Cerebellar nuclear complex (tissue), 1 donor: ENCODE results near the gene ELAC2.

ENCODE experiments used
- DNase-seq, 2 experiments: peaks; one replicate each; lab custom pipeline; 2025; lab: John Stamatoyannopoulos, UW

Gene ELAC2

DNA sequence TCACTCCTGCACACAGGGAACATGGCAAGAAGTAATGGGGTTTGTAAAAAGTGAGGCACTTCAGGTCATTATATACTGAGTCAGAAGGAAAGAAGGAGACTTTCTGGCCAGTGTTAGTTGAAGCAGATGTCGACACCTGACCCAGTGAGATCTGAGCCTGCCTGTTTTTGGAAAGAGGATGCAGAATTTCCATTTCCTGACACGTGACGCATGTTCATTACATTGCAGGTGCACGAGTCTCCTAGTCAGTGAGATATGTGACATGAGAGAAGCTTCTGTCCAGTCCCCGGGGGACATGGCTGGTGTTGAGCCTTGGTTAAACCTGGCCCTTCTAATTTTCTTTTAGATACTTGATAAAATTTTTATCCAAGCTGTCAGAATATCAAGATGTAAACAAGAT lies 62.3 kb downstream of the ELAC2 start:
- DNase-seq = no peak

DNA sequence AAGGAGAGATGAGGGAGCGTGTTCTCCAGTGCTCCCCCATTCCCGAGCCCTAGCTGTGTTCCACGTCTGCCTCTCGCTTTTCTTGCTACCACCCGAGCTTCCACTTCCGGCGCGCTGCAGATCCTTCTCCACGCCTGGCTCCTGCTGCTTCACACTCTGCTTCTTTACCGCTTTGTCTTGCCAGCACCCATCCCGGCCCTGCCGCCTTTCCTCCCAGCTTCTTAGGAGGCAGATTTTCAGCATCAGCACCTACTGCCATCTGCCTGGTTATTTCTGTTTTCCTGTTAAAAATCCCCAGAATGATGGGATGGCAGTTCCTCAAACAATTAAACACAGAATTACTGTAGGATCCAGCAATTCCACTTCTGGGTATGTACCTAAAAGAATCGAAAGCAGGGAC lies 64.7 kb downstream of the ELAC2 start:
- no peak for DNase-seq

DNA sequence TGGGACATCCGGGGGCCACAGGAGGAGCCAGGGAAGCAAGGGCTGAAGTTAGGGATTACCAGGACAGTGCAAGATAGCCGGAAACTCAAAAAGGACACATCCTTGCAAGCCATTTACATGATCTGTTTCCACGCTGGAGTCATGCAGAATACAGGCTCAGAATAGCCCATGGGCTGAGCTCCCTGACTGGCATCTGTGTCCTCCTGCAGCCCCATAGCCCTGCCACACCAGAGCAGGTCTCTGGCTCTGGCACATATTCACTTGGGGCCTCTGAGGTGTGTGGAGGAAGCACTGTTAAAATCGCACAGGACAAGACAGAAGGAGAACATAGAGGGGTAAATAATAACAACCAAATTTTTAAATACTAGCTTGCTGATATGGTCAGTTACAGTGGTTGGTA lies 65.8 kb downstream of the ELAC2 start:
- DNase-seq = no peak

DNA sequence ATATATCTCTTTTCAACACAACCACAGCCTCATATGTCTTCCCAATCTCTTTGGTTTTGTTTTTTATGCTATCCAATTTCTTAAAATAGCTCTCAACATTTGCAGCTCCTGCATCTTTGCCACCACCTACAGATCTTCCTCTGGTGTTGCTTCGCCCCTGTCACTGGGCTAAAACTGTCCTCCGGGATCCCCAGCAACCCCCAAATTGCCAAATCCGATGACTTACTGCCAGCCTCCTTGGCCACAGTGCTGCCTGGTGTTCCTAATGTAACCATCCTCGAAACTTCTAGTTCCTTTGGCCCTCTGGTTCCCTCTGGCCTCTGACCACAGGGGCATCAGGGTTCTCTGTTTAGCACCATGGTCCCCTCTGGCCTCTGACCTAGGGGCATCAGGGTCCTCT lies 70.8 kb downstream of the ELAC2 start:
- DNase-seq = no peak
